ENCODE measurements around the gene DNAH9.

GRCh38 chr17:11954936-11955335, 356.7 kb downstream of the DNAH9 start:
- TF ChIP-seq CTCF (IDR thresholded peaks at IDR 0.05; ENCODE audit: insufficient read depth, low read length) (no peak), REST (IDR thresholded peaks at IDR 0.05; ENCODE audit: insufficient replicate concordance, low read depth) (no peak), POLR2AphosphoS5 (IDR thresholded peaks at IDR 0.05; ENCODE audit: low read depth) (no peak)
